Measurements from ENCODE around the gene TTC39A. TPM values are rescaled to one million over a fixed set of nuclear protein-coding genes. Genes with fewer than 3 reads are reported as not detected.

The TTC39A gene
- total RNA-seq (2022; extraction: Qiagen RNA extraction): 1.6 to 1.9 TPM (median 1.8 TPM) in 5 replicates

DNA sequence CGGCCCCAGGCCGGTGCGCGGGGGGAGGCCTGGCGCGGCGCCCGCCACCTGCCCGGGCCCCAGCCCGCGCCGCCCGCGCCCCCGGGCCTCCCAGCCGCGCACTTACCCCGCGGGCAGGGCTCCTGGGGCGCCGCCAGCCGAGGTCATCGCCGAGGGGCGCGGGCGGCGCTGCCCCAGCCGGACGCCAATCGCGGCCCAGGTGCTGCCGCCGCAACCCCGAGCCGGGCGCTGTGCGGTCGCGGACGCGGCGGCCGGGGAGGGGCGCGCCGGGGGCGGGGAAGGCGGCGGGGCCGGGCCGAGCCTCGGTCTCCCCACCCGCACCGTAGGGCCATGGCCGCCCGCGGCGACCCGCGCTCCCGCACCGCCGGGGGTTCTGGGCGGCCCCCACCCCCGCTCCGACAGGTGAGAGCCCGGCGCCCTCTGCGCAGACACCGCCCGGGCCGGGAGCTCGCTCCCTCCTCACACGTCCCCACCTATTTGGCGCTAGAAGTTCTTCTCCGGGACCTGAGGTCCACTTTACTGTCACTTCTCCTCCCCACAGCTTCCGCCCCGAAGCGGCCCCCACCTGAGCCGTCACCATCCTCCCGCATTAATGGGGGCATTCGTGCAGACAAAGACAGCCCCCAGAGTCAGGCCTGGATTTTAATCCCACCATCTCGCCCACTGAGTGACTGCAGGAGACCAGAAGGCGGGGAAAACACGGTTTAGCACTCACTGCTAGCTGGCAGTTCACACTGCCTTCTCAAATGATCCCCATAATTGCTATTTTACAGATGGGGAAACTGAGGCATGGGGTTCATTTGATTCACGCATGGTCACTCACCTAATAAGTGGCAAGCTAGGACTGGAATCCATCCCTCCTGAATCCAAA is at the start of gene TTC39A:
TTC39A (minus strand) TSS at position 232 of the 871 bp plus-strand sequence; CDS start at position 147, 85 bp downstream.

Other genes with a start within 250 kb of the TTC39A start
- gene C1orf185, start 228.3 kb downstream of the TTC39A start, total RNA-seq (2022; extraction: Qiagen RNA extraction): not detected in 5 replicates
- 25.3 to 37.8 TPM (median 32.2 TPM) in 5 replicates for gene RNF11, start 94.3 kb downstream of the TTC39A start, total RNA-seq (2022; extraction: Qiagen RNA extraction)
- 10.5 to 15.3 TPM (median 13.6 TPM) in 5 replicates for gene EPS15, start 188.7 kb upstream of the TTC39A start, total RNA-seq (2022; extraction: Qiagen RNA extraction)